GM21367 (cell line): ENCODE results near the gene IPPK.

Experiments used
- ATAC-seq: cut with Tn5 transposase; IDR thresholded peaks from one replicate; pipeline ENCODE4 v1.9.1; 2021; ENCODE audit not compliant: unreplicated experiment

The IPPK gene

DNA sequence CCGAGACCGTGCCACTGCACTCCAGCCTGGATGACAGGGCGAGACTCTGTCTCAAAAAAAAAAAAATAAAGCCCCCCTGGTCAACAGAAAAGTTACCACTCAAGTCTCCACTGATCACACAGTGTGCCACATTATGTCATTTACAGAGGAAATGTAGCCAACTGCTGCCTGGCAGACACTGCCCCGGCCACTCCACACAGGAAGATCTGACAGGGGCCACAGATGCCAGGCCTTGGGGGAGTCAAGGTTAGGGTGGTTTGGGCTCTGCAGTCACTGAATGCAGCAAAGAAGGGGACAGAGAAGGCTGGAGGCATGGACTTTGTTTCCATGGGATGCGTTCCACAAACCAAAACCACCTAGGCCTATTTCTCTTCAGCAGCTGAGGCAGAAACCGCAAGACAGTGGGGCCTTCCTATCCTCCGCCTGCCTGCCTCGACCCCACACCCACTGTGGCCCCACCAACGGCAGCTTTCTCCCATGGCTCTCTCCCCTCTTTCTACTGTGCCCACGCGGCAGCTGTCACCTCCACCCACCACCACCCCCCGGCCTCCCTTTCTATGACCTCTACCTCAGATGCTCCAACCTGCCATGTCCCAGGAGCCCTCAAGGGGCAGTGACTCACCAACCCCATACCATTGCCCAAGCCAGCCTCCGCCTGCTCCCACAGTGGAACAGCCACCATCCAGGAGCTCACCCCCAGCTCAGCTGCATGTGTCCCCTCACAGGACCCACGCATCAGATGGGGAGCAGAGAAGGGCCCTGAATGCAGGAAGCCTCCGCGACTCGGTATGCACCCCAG lies 12.4 kb downstream of the IPPK start:
- no peak for ATAC-seq

GRCh38 chr9:92656537-92656925 lies 13.4 kb downstream of the IPPK start:
- ATAC-seq = no peak

DNA sequence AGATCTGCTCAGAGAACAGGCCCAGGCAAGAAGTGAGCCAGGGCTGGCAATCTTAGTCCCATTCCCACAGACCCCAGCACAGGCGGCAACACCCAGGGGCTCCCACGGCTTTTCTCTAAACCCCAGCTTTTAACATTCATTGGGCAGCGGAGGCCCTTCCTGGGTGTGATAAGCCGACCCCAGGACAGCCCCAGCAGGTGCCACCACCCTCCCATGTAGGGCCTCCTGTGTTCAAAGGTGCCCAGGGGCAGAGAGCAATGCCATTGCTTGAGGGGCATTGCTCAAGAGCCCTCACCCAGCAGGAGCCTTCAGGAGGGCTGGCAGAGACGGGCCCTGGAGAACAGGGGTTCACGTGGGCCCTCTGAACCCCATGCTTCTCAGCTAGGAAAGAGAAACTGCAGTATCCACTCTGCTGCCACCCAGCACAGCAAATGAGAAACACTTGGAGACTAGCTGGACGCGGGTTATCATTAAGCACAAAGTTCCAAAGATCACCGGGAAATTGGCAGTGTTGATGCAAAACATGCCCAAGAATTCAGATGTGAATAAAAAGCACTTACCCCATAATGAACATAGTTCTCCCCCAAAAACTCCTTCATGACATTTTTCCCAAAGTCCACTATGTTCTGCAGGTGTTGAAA lies 13.9 kb downstream of the IPPK start:
- ATAC-seq = no peak

GRCh38 chr9:92655366-92655765 lies 14.6 kb downstream of the IPPK start:
- no peak for ATAC-seq

DNA sequence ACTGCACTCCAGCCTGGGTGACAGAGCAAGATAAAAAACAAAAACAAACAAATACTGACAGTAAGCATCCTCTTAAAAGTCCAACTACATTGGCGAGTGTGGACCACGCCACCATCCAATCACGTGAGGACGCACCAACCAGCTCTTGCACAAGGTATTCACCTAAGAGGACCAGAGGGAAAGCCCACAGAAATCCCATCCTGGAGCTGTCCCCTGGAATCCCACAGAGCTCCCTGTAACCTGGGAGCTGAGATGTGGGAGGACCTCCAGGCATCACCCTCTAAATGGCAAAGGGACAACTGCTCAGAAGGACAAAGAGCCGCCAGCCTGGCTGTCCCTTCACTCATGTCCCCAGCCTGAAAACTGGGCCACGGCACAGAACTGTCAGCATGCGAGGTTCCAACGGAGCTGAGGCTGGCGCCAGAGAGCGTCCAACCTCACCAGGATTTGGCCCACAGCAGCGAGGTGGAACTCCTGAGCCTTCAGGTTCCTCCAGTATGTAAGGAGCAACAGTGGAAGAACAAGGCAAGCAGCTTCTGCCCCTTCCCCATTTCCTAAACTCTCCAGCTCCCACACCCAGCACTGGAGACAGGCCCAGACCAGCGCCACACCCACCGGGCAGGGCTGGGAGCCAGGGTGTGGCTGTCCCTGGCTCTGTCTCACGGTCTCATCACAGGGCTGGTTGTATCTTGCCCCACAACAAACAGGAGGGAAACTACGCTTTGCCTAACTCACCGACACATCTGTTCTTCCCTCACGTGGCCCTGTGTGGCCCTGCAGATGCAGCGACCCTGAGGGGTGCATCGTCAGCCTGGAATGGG lies 15.2 kb downstream of the IPPK start:
- no peak for ATAC-seq

- no peak for ATAC-seq
Observed at GRCh38 chr9:92652461-92652860, 17.5 kb downstream of the IPPK start.

DNA sequence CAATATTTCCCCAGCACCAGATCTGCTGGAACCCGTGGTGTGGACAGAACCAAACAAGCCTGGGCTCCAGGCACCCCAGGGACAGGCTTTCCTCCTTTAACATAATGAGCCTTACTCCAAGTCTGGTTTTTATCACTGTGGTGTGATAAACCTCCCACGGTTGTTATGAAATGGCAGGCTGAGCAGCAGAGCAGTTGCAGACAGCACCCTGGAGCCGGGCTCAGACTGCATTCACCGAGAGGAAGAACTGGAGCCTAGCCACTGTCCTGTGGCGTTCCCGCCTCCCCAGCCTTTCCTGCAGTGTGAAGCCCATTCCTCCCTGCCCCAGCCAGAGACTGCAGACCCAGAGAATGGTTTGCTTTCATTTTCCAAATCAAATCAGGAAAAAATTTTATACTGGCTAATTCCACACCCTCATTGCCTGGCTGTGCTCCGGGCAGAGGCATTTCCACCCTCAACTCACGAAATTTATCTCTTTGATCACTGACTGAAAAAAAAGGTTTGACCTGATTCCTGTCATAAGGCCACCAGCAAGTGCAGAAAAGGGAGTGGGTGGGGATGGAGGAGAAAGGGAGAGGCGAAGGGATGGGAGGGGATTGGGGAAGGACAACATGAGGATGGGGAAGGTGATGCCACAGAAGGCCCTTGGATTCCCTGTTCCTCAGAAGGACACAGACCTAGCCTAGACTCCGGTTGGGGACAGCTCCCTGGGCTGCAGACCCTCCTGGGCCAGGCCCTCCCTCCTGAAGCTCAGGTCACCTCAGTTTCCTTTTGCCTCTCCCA lies 18.9 kb downstream of the IPPK start:
- ATAC-seq = no peak

GRCh38 chr9:92650296-92650695 lies 19.6 kb downstream of the IPPK start:
- ATAC-seq = no peak

DNA sequence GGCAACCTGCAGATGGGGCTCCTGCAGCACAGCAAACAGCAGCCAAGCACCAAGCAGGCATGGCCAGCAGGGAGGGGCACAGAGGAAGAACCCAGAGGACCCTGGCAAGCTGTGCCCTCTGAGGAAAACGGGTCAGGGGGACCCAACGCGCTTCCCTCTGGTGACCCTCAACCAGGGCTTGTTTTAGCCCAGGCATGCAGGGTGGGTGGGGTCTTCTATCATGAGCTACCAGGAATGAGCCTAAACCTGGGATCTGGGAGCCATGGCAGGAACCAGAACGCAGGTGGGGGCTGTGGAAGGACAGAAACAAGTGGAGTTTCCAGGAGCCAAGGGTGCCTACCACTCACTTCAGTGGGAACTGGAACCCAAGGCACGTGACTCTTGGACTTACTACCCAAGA lies 20.9 kb downstream of the IPPK start:
- no peak for ATAC-seq

DNA sequence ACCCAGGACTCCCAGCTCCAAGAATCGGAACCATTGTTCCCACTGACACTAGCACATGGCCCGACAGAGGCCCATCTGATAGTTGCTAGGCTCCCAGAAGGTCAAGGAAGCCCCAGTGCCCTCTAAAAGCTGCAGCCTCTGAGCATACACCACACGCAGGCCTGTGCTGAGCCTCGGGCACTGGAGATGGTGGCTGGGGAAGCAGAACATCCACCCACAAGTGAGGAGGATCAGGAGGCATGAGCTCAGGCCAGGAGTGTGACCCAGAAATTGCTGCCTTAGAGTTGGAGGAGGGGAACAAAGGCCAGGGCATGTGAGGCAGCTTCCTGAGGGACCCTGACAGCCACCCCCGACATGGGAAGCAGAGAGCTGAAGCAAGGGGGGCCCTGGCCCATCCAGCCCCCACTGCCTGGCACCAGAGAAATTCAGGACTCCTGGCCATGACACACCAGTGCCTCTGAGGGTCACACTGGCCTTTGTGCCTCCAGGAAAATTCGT lies 21.4 kb downstream of the IPPK start:
- no peak for ATAC-seq

DNA sequence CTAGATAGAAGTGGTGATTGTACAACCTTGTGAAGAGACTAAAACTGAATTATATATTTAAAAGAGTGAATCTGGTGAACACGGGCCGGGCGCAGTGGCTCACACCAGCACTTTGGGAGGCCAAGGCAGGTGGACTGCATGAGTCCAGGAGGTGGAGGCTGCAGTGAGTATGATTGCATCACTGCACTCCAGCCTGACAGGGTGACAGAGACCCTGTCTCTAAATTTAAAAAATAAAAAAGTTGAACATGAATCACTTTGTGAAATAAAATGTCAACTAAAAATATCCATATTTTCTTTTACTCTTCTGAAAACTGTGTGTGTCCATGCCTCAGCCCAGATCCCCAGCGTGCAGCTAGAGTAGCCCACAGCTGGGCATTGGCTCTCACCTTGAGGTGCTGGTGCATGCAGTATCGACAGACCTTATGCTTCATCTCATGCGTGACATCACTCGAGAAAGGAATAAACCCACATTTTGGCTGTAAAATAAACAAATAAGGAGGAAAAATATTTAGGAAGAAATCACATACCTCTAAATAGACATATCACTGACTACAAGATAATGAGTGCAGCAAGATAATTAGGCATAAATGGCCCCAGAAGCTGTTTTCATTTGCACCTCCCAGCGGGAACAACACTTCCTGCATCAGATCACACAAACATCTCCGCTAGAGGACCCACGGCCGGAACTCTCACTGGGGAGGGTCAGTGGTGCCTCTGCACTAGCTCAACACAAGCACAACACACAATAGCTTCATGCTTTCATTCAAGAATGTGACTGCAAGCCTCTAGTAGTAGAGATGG lies 22.1 kb downstream of the IPPK start:
- ATAC-seq = no peak

- no peak for ATAC-seq
Observed at GRCh38 chr9:92645041-92645440, 24.9 kb downstream of the IPPK start.

GRCh38 chr9:92644278-92644677 lies 25.7 kb downstream of the IPPK start:
- ATAC-seq = no peak

GRCh38 chr9:92642564-92642963 lies 27.4 kb downstream of the IPPK start:
- no peak for ATAC-seq

- ATAC-seq = no peak
Observed at GRCh38 chr9:92642041-92642451, 27.9 kb downstream of the IPPK start.

- ATAC-seq = no peak
Observed at GRCh38 chr9:92641092-92641809, 28.7 kb downstream of the IPPK start.

DNA sequence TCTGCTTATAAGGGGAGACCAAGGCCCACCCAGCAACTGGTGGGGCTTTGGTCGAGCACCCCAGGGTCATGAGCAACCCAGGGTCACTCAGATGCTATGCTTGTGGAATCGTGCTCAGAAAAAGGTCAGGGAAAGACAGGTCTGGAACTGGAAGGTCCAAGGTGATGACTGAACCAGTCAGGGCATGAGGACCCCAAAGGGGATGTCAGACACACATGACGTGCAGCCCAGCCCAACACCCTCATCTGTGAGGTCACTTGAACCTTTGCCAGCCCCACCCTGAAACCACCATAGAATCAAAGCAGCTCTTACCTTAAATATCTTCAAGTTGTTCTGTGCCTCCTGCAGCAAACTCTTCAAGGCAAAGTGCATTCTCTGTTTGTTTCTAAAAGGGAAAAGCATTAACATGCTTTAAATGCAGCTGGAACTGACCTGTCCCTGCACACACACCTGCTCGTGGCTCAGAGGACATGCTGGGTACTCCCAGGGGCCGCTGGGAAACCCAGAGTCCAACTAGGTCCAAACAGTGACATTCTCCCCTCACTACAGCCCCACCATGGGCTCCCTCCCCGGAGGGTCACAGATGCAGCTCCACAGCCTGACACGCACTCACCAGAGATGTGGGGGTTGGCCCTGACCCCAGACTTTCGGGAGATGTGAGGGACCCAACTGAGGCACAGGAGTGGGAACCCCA lies 29.4 kb downstream of the IPPK start:
- ATAC-seq = no peak

- ATAC-seq = no peak
Observed at GRCh38 chr9:92639791-92640271, 30.1 kb downstream of the IPPK start.

GRCh38 chr9:92639124-92639523 lies 30.8 kb downstream of the IPPK start:
- no peak for ATAC-seq
